Type B pancreatic cell (in vitro differentiated cells): ENCODE data around the gene CA7. TPM values are rescaled to one million over a fixed set of nuclear protein-coding genes. Genes with fewer than 3 reads are reported as not detected.

Experiments
- DNase-seq: peaks from one replicate; pipeline ENCODE4 v3.0.0; 2021; ENCODE audit warnings: mixed read lengths; ENCODE audit not compliant: unreplicated experiment; ENCODE audit errors: extremely low spot score
- H3K27ac Mint-ChIP-seq: 2 replicates; pipeline ENCODE4 v1.8.0; 2021; ENCODE audit warnings: mild to moderate bottlenecking, mixed read lengths
- H3K27me3 Mint-ChIP-seq: 2 replicates; pipeline ENCODE4 v1.8.0; 2021; ENCODE audit warnings: mixed read lengths
- H3K36me3 Mint-ChIP-seq: 2 replicates; pipeline ENCODE4 v1.8.0; 2021; ENCODE audit warnings: mixed read lengths
- H3K4me1 Mint-ChIP-seq: one replicate; pipeline ENCODE4 v1.8.0; 2021; ENCODE audit warnings: mixed read lengths; ENCODE audit not compliant: unreplicated experiment
- H3K4me3 Mint-ChIP-seq: 2 replicates; pipeline ENCODE4 v1.8.0; 2021; ENCODE audit warnings: mild to moderate bottlenecking, mixed read lengths
- H3K9me3 Mint-ChIP-seq: 2 replicates; pipeline ENCODE4 v1.8.0; 2021; ENCODE audit warnings: mixed read lengths
- total RNA-seq: library from RNA; stranded (reverse); gene quantifications from 2 replicates; pipeline ENCODE4 v1.2.1, GENCODE V29; 2021; ENCODE audit warnings: low replicate concordance
- TF ChIP-seq, protein P1 (sequence below): fragments of 200-600 bp; sonication (generic); conservative IDR thresholded peaks from 2 replicates; pipeline ENCODE4 v1.5.0; 2021; ENCODE audit warnings: antibody characterized with exemption, mild to moderate bottlenecking

The CA7 gene
- total RNA-seq, 1 donor from 2014 or later = 0.70 TPM

DNA sequence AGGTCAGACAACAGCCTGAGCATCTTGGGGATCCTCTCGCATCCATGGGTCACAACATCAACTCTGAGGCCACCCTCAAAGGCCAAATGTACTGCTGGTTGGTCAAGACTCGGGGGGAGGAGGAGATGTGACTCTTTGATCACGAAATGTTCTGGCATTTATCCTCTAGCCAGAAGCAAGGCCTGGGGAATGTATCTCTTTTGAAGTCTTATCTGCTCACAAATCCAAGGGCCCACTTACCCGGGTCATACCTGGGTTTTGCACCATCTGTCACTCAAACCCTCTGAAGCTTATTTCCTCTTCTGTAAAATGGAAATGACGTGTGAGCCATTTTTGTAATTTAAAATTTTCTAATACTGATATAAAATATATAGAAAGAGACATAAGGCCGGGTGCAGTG, 13.2 kb downstream of the CA7 start:
- H3K27ac Mint-ChIP-seq = no peak overlapping the region
- H3K4me1 Mint-ChIP-seq = no peaks in the 10 kb centered on the region
- H3K4me3 Mint-ChIP-seq = no peak overlapping the region
- no peaks in the 10 kb centered on the region for H3K27me3 Mint-ChIP-seq
- H3K36me3 Mint-ChIP-seq = no peaks in the 10 kb centered on the region
- TF ChIP-seq, protein P1, sequence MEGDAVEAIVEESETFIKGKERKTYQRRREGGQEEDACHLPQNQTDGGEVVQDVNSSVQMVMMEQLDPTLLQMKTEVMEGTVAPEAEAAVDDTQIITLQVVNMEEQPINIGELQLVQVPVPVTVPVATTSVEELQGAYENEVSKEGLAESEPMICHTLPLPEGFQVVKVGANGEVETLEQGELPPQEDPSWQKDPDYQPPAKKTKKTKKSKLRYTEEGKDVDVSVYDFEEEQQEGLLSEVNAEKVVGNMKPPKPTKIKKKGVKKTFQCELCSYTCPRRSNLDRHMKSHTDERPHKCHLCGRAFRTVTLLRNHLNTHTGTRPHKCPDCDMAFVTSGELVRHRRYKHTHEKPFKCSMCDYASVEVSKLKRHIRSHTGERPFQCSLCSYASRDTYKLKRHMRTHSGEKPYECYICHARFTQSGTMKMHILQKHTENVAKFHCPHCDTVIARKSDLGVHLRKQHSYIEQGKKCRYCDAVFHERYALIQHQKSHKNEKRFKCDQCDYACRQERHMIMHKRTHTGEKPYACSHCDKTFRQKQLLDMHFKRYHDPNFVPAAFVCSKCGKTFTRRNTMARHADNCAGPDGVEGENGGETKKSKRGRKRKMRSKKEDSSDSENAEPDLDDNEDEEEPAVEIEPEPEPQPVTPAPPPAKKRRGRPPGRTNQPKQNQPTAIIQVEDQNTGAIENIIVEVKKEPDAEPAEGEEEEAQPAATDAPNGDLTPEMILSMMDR = no peak
- H3K9me3 Mint-ChIP-seq = no peaks in the 10 kb centered on the region
- DNase-seq = no peak

DNA sequence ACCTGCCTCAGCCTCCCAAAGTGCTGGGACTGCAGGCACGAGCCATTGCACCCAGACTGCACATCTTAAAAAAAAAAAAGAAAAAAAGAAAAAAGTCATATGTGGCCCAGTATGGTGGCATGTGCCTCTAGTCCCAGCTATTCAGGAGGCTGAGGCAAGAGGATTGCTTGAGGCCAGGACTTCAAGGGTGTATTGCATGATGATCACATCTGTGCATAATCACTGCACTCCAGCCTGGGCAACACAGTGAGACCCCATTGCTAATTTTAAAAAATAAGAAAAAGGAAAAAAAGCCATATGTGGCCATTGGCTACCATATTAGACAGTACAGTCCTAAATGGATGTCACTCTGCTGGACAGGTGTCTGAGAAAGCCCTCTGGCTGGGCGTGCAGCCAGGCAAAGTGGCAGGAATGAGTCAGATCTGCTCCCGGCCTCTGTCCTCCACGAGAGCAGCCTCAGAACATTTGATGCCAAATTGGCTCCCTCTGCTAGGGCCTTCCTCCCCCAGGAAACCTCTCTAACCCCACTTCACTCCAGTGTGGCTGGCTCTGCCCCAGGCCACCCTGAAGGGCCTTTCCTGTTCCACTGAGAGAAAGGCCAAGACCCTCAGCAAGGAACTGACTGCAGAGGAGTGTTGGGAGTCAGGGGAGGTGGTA, 14.7 kb downstream of the CA7 start:
- Mint-ChIP-seq H3K4me3 (no peak overlapping the region), H3K4me1 (no peaks in the 10 kb centered on the region), H3K36me3 (no peaks in the 10 kb centered on the region), H3K27me3 (no peaks in the 10 kb centered on the region), H3K27ac (no peak overlapping the region), H3K9me3 (no peaks in the 10 kb centered on the region)
- TF ChIP-seq, protein P1 = no peak
- no peak for DNase-seq

DNA sequence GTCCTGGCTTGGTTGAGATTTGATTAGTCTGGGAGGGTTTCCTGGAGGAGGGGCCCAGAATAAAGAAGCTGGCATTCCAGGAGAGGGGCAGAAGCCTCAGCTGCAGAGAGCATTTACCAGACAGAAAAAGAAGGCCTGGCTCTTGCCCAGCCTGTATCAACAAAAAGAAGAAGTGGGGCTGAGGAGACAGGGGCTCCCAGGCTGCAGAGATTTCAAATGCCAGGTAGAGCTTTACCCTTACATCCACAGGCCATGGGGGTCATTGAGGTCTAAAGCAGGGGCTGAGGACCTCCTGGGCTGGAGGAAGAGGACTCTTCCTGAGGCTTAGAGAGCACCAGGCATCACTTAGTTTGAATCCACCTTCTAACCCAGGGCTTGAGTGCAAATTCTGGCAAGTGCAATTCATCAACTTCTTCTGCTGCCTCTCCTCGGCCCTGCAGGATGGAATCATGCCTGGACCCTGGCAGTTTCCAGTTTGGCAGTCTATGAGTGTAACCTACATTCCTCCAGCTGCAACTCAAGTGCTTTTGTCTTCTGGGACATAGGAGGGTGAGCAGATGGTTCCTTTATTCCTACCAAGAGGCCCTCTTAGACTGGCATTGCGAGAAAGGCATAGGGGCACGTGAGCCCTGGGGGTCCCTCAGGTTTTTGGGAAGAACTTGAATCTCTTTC, 15.3 kb downstream of the CA7 start:
- Mint-ChIP-seq H3K27me3 (no peaks in the 10 kb centered on the region), H3K4me3 (no peak overlapping the region), H3K4me1 (no peaks in the 10 kb centered on the region), H3K9me3 (no peaks in the 10 kb centered on the region), H3K27ac (no peak overlapping the region), H3K36me3 (no peaks in the 10 kb centered on the region)
- TF ChIP-seq, protein P1 = no peak
- no peak for DNase-seq

DNA sequence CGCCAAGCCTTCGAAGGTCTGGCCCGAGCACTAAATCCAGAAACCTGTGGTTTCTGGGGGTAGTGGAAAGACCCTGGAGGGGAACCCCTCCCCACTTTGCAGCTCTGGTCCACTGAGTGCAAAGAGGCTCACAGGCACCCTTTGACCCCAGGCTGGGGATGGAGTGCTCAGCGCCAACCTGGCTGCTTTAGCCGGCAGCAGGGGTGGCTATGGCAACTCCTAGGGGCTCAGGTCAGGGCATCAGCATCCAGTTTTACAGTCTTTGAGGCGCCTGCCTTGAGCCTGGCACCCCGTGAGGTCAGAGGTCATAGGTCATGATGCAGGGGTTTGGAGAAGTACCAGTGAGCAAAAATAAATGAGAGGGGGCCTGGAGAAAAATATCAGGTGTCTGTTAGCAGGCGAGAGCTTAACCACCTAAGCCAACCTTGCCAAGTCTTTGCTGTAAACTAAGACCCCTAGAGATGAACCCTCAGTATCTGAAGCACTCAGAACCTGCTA, 17.9 kb downstream of the CA7 start:
- no peaks in the 10 kb centered on the region for H3K36me3 Mint-ChIP-seq
- no peak for DNase-seq
- no peak overlapping the region for H3K4me3 Mint-ChIP-seq
- TF ChIP-seq, protein P1 = no peak
- no peaks in the 10 kb centered on the region for H3K9me3 Mint-ChIP-seq
- H3K27me3 Mint-ChIP-seq = no peaks in the 10 kb centered on the region
- no peaks in the 10 kb centered on the region for H3K4me1 Mint-ChIP-seq
- no peak overlapping the region for H3K27ac Mint-ChIP-seq

DNA sequence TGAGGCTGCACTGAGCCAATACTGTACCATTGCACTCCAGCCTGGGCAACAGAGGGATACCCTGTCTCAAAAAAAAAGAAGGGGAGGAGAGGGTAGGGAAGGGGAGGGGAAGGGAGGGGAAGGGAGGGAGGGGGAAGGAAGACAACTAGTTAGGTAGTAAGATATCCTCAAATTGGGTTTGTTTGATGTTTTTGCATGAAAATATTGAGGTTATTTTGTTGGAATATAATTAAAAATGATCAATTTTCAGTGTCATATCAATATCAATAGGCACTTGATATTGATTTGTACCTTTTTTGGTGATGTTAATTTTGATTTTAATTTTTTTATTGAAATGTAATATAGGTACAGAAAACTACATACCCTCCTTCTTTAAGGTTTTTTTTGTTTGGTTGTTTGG, 19.5 kb downstream of the CA7 start:
- Mint-ChIP-seq H3K27me3 (peaks cover 5% of the 10 kb centered on the region), H3K9me3 (no peaks in the 10 kb centered on the region), H3K36me3 (no peaks in the 10 kb centered on the region), H3K27ac (no peak overlapping the region), H3K4me3 (no peak overlapping the region), H3K4me1 (peaks cover 4% of the 10 kb centered on the region)
- no peak for DNase-seq
- TF ChIP-seq, protein P1 = no peak
